HG02588 (cell line): ENCODE measurements around the gene CDX1.

ENCODE experiments used
- ATAC-seq: cut with Tn5 transposase; IDR thresholded peaks from one replicate; pipeline ENCODE4 v1.9.1; 2021; ENCODE audit warnings: mild to moderate bottlenecking, moderate library complexity; ENCODE audit not compliant: unreplicated experiment

The CDX1 gene

DNA sequence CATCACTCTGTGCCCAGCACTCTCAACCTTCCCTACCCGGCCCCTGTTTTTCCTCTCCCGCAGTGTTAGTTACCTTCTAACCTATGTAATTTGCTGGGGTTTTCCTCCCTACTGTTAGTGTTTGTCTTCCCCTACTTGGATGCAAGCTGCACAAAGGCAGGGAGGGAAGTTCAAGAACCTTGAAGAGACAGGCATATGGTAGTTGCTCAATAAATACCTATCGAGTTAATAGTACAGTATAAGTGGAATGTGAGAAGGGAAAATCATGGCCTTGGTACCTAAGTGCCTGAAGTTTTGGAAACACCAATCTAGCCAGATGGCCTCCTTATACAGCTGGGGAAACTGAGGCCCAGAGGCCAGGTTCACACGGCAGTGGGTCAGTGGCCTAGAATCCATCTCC lies 35.1 kb upstream of the CDX1 start:
- ATAC-seq: no peak

DNA sequence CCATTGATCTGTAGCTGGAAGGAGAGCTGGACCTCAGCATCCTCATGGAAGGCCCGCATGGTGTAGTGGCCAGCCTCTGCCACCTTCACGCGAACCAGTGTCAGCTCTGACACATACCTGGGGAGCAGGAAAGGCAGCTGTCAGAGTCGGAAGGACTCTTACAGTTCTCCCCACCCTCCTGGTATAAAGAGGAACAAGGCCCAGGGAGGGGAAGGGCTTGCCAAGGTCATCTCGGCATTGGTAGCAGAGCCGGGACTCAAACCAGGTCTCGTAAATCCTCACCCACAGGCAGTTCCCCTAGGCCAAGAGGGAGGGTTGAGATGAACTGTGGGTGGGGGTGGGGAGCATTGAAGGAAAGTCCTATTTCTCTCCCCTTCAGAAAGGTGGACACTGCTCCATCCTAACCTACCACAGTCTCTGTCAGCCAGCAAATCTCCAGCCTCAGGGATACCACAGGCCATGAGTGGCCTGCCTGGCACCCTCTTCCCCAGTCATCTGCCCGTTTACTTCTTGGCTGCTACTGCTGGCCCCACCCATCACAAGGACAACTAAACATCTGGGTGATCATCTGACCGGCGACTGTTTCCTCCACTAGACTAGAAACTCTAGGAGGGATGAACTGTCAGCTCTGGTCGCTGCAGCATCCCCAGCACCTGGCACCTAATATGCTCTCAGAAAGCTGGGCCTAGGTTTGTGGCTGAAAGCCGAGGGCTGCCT lies 34.4 kb upstream of the CDX1 start:
- no peak for ATAC-seq

DNA sequence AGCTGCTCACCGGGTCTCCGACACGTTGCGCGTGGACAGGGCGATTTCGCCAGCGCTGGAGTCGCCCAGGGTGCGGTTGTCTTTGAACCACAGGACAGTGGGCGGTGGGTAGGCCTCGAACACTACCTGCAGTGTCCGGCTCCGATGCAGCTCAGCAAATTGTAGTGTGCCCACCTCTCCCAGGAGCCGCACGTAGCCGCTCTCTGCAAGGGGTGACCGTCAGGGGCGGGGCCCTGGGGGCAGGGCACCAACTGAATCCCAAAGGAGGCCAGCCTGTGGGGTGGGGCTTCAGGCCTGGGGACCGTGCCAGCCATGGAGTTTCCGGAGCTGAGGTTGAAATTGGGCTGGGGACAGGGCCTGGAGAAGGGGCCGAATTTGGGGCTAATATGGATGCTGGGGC lies 33.8 kb upstream of the CDX1 start:
- ATAC-seq: no peak

DNA sequence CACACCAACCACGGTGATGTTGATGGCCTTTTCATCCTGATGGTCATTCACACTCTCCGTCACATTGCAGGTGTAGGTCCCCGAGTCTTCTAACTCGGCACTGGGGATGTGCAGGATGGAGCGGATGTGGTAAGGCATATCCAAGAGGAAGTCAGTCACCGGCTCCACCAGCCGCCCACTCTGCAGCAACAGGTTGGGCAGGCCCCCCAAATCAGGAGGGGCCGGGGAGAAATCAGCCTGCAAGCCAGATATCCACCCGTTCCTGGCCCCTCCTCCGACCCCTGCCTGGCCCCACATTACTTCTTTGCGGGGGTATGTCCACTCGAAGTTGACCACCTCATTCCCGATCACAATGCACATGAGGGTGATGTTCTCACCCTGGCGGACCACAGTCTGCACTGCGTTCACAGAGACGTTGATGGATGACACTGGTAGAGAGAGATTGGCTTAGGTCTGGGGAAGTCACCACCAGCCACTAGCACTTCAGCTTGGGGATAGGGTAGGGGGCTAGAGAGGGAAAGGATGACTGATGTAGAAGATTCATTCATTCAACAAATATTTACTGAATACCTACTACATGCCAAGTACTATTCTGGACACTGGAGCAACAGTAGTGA lies 32.9 kb upstream of the CDX1 start:
- no peak for ATAC-seq

DNA sequence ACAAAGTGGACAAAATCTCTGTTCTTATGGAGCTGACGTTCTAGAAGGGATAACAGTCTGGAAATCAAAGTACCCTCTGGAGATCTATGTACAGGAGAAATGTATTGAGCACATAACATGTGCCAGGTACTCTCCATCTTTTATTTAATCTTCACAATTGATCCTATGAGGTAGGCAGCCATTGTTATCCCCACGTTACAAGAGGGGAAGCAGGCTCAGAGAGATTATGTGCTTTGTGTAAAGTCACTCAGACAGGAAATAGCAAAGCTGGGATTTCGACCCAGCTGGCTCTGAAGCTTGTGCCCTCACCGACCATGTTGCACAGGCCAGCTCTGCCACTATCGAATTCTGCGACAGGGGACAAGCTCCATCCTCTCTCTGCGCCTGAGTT lies 32.4 kb upstream of the CDX1 start:
- no peak for ATAC-seq

DNA sequence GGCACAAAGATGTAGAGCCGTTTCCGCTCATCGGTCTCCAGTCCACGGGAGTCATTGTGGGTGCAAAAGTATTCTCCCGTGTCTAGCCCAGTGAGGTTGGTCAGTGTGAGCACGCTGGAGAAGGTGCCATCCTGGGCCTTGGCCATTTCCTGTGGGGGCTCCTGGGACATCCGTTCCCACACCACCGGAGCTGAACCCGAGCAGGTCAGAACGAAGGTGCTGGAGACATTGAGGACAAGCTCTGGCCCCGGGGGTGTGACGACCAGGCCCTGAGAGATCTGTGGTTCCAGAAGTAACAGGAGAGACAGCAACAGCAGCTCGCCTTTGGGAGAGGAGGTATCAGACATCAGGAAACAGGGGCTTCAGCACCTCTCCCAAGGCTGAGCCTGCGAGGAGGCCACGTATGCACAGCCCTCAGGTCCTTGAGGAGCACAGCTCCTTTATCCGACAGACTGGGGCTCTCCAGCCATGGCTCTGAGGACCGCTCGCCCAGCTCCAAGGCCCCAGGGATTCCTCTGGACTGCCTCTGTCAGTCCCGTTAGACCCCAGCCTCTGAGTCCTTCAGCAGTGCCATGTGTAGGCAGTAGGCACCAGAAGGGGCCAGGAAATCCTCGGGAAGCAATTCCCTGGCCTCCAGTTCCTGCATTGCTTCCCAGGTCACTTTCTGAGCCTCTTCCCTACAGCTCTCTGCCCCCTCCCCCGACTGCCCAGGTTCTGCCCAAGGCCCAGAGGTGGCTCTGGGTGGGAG lies 30.8 kb upstream of the CDX1 start:
- ATAC-seq: no peak

DNA sequence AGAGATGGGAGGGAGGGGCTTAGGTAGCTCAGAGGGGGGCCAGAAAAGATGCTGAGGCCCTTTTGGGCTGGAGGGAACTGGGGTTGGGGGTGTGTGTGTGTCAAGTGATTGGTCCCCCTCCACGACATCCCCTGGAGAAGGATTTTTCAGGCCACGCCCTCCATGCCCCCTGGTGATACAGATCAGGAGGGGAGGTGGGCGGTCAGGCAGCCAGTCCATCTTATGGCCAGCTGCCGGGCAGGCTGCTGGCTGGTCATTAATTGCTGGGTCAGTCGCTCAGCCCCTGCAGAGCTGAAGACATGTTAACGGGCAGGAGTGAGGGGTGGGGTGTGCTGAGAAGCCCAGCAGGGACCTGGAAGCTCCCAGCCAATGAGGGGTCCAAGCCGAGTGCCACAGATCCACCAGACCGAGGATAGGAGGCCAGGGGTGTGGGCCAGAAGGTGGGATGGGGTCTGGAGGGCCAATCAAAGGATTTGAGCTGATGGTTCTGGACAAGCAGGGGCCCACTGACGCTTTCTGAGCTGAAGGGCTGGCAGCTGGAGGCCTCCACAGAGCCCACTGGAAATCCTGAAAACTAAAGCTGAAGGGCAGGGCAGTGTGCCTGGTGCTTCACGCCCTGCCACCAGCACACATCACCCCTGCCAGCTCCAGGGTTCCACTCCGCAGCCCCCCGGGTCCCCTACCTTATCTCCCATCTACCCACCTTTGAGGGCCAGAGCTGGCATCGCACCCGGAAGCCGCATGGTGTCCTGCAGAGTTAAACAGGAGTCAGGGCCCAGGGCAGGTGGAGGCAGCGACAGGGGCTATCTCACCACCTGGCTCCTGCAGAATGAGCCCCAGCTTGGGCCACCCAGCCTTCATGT lies 30.0 kb upstream of the CDX1 start:
- no peak for ATAC-seq

DNA sequence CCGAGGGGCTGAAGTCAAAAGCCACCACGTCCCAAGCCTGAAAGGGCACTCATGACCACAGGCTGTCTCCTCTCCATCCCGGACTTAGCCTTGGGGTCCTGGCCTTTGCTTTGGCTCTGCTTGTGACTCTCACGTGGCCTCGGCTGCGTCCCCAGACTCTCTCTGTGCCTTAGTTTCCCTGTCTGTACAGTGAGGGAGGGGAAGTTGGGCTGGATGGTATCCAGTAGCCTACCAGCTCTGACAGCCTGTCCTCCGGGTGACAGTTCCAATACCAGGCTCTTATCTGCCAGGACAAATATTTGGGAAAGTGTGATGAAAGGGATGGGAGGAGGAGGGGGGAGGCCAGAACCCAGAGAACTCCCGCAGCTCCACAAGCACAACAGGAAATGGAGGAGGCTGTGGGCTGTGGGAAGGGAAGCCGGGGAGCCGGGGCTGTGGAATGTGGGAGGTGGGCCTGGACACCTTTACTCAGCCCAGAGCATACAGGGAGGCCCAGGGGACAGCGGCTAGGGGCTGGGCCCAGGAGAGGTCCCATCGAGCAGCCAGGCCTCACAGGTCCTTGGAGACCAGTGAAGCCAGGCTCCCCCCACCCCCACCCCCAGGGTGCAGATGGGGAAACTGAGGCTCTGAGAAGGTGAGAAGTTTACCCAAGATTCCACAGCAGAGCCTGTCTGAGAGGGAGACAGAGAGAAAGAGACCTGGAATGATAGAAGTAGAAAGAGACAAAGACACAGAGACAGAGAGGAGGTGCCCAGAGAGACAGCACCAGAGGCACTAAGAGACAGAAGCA lies 29.2 kb upstream of the CDX1 start:
- no peak for ATAC-seq

DNA sequence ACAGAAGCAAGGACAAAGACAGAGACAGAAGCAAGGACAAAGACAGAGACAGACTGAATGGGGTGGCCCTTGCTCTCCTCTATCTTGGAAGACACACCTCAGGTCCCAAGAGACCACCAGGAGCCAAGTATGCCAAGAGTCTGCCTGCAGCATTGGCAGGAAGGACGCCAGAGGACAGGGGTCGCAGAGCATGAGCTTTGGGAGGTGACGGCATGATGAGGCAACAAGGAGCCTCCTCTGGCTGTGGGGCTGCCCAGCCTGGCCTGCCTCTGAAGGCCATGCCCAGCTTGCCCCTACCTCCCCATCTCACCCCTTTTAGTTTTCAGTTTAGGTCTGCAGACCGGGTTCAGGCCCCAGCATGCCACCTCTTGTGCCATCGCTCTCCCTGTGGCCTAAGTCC lies 28.6 kb upstream of the CDX1 start:
- ATAC-seq: no peak

DNA sequence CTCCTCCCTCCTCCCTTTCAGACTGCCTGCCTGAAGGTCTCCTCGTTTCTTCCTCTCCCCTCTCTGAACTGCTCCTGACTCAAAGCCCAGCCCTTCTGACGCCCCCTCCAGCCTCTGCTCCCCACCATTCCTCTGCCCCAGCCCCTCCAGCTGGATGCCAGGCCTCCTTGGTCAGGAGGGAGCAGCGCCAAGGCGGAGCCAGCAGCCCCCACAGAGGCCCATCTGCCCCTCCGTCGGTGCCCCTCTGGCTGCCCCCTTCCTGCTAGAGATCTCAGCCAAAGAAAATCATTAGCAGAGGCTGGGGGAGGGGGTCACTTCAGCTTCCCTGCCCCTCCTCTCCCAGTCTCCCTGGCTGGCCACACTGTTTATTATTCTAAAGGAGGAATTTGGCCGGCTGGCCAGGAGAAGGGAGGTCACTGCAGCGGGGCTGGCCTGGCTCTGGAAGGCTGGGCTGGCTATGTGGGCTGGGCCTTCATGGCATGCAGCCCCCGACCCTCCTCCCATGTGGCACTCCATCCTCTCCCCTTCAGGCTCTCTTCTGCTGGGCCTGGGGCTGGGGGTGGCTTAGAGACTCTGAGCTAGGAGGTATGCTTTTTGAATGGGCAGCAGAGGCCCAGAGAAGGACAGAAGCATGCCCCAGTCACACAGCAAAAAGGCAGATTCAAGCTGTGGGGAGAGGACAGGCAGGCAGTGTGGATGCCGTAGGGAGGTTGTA lies 27.9 kb upstream of the CDX1 start:
- ATAC-seq: no peak

DNA sequence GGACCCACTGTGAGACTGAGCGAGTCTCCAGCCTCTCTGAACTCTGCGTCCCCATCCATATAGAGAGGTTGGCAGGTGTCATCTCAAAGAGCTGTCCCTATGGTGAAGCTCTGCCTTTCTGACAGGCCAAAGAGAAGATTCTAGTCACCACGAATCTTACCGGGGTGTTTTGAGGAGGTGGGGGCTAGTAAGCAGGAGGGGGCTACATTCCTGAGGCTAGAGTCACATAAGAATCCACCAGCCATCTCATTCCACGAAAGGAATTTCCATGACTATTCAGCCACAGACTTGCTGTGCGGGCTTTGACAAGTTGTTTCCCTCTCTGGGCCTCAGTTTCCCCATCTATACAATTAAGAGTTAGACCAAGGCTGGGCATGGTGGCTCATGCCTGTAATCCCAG lies 27.2 kb upstream of the CDX1 start:
- ATAC-seq: no peak

DNA sequence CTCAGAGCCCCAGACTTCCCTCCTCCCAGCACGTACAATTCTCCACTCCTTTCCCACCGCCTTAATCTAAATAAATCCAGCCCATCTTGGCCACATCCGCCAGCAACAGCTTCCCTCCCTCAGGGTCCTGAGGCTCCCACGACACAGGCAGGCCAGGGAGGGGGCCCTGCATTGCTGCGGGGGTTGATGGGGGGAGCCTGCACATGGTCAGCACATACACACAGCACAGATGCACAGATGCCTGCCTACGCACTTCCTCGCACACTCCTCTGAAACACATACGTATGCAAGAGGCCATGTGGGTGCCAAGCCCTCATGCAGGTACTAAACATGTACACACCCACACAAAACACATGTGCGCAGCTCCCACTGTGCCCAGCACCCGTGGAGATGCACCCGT lies 25.7 kb upstream of the CDX1 start:
- no peak for ATAC-seq

DNA sequence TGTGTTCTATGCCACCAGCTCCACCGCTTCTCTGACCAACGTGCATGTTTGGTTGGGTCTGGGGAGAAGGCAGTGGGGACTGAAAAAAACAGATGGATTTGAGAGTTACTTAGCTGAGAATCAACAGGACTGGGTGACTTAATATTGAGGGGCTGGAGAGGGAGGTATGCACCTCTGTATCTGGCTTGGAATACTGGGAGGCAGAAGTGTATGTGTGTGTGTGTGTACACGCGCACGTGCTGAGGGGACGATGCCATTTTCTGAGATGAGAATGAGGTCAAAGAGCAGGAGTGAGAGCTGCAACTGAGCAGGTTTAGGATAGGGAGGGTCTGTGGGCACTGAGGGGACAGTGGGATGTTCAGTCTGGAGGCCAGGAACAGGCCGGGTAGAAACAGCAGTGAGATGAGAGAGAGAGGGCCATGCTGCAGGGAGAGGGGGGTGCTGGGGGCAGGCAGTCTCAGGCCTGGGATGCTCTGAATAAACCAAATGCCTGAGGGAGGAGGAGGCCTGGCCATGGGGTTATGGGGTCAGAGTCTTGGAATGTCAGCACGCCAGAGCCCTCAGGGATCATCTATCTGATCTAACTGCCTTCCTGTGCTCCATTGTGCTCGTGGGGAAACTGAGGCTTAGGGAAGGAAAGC lies 24.9 kb upstream of the CDX1 start:
- ATAC-seq: no peak

DNA sequence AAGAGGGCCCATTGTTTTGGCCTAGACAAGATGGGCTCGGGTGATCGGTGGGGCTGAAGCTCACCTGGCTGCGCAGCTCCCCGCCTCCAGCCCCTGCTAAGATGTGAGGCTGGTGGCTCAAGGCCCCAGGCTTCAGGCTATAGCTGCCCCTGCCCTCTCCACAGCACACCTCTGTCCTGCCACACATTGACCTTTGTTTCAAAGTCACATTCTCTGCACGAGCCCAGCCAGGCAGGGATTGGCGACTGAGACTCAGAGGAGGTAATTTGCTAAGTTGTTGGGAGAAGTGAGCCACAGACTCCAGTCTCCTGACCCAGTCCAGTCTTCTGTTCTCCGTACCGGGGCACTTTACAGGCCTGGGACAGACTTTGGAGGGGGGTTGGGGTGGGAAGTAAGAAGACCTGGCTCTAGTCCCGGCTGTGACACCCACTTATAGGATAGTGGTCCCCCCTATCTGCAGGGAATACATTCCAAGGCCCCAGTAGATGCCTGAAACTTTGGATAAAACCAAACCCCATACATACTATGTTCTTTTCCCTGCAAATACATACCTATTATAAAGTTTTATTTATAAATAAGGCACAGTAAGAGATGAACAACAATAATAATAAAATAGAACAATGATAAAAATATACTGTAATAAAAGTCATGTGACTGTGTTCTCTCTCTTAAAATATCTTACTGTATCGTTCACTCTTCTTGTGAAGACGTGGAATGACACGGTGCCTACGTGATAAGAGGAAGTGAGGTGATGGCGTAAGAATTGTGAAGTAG lies 24.2 kb upstream of the CDX1 start:
- no peak for ATAC-seq

DNA sequence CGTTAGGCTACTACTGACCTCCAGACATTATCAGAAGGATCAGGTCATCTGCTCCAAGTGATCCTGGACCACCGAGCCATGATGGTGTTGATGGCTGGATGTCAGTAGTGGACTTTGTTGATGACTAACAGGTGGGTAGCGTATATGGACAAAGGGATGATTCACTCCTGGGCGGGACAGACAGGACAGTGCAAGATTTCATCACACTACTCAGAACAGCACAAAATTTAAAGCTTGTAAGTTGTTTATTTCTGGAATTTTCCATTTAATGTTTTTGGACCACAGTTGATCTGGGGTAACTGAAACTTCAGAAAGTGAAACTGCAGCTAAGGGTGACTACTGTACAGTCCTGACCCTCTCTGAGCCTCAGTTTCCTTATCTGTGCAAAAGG lies 23.6 kb upstream of the CDX1 start:
- ATAC-seq: no peak

DNA sequence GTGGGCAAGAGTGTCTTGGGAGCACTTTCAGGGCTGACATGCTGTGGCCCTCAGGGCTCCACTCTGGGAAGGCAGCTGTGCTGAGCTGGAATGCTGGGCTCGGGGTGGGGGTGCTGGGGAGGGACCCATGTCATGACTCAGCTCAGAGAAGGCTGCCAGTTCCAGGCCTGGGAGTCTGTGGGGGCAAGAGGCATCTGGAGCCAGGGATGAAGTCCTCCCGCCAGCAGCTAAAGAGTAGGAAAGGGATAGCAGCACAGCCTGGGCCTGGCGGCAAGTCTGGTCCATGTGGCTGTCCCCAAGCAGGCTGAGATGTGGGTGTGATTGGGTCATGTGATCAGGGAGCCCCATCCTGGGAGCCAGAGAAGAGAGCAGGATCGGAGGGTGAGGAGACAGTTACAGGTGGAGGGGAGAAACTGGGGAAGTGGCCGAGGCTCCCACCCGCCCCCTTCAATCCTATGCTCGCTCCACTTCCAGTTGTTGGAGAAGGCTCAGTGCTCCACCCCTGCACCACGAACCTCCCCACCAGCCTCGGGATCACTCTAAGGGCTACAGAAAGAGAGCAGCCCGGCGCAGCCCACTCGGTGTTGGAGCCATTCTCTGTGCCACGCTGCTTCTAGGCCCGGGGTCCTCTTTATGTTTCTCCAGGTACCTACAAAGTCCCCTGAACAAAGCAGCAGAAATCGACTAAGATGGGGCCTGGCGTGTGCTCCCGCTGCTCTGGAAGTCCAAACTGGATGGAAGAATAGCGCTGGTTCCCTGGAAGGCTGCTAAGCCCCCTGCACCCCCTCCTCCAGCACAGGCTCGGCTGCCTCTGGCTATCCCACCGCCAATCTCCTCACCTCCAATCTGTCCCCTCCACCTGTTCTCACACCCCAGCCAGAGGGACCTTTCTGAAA lies 23.0 kb upstream of the CDX1 start:
- ATAC-seq: no peak

DNA sequence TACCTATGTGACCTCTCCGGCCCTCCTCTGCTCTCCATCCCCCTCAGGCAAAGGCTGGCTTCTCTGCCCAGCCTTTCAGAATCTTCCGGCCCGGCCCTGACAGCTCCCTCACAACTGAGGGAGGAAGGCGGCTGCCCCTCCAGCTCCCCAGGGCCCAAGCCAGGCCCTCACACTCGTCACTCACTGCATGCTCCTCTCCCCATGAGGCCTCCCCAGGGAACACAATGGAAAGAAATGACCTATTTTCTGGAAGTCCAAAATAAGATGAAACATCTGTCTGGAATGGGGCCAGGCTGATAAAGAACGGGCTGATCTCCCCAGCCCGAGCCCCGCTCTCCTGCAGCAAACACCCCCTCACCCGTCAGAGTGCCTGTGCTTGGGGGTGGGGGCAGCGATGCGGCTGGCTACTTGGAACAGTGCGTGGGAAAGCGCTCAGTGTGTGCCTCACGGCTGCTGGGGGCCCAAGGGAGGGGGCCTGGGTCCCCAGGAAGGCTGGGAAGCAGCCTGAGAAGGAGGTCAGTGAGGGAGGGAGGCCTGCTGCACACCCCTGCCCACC lies 22.3 kb upstream of the CDX1 start:
- no peak for ATAC-seq
